Gastrocnemius medialis (tissue), 4 donors: Measurements from ENCODE around the gene ITPR2.
"Not testable (repeated sequence)": the region's sequence is repeated elsewhere in the genome, so short reads cannot be mapped to it uniquely, and the experiment has no call there.

Experiments
- POLR2A ChIP-seq, 2 donors: fragments of 450-650 bp; IDR thresholded peaks; one replicate each; pipeline ENCODE4 v1.6.1; 2017; ENCODE audit warnings: antibody characterized with exemption in 2 of 2, mild to moderate bottlenecking in 2 of 2, moderate library complexity in 2 of 2
- TF ChIP-seq, protein P1 (sequence below), 5 experiments: fragments of 450-650 bp in 3 of 5; fragments of 200-600 bp in 2 of 5; sonication (generic) in 2 of 5; IDR thresholded peaks in 4 of 5; conservative IDR thresholded peaks in 1 of 5; 1 replicate in 4 of 5; 2 replicates in 1 of 5; pipeline ENCODE4 v1.5.1; 2016 to 2019; ENCODE audit warnings: antibody characterized with exemption in 5 of 5, mild to moderate bottlenecking in 3 of 5, moderate library complexity in 3 of 5

DNA sequence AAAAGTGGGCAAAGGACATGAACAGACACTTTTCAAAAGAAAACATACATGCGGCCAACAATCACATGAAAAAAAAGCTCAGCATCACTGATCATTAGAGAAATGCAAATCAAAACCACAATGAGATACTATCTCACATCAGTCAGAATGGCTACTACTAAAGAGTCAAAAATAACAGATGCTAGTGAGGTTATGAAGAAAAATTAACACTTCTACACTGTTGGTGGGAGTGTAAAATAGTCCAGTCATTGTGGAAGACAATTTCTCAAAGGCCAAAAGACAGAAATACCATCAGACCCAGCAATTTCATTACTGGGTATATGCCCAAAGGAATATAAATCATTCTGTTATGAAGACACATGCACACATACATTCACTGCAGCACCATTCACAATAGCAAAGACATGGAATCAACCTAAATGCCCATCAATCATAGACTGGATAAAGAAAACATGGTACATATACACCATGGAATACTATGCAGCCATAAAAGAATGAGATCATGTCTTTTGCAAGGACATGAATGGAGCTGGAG is 103.8 kb downstream of the ITPR2 start:
- TF ChIP-seq POLR2A (IDR thresholded peaks at IDR 0.05) = not testable (repeated sequence)
- TF ChIP-seq, protein P1, sequence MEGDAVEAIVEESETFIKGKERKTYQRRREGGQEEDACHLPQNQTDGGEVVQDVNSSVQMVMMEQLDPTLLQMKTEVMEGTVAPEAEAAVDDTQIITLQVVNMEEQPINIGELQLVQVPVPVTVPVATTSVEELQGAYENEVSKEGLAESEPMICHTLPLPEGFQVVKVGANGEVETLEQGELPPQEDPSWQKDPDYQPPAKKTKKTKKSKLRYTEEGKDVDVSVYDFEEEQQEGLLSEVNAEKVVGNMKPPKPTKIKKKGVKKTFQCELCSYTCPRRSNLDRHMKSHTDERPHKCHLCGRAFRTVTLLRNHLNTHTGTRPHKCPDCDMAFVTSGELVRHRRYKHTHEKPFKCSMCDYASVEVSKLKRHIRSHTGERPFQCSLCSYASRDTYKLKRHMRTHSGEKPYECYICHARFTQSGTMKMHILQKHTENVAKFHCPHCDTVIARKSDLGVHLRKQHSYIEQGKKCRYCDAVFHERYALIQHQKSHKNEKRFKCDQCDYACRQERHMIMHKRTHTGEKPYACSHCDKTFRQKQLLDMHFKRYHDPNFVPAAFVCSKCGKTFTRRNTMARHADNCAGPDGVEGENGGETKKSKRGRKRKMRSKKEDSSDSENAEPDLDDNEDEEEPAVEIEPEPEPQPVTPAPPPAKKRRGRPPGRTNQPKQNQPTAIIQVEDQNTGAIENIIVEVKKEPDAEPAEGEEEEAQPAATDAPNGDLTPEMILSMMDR (IDR thresholded peaks at IDR 0.05 in 4 of 5, conservative IDR thresholded peaks at IDR 0.05 in 1 of 5) = not testable (repeated sequence)
